SHP77 treated with DMSO at 0.1 percent for 48 hours (cell line): ENCODE results near the gene PDE11A.

Experiments
- DNase-seq: peaks from one replicate; lab custom pipeline; 2025; lab: John Stamatoyannopoulos, UW

The PDE11A gene

GRCh38 chr2:177669201-177669600 lies 403.4 kb downstream of the PDE11A start:
- no peak for DNase-seq

- DNase-seq: no peak
These were observed 404.0 kb downstream of the PDE11A start for GRCh38 chr2:177668617-177669016.

GRCh38 chr2:177667626-177668025 lies 405.0 kb downstream of the PDE11A start:
- DNase-seq: no peak

GRCh38 chr2:177666408-177666807 lies 406.2 kb downstream of the PDE11A start:
- DNase-seq: no peak

GRCh38 chr2:177665948-177666347 lies 406.6 kb downstream of the PDE11A start:
- no peak for DNase-seq

- no peak for DNase-seq
These were observed 407.2 kb downstream of the PDE11A start for GRCh38 chr2:177665328-177665727.

- DNase-seq: no peak
These were observed 409.7 kb downstream of the PDE11A start for GRCh38 chr2:177662895-177663294.

- DNase-seq: no peak
These were observed 411.8 kb downstream of the PDE11A start for GRCh38 chr2:177660742-177661141.

GRCh38 chr2:177658309-177658708 lies 414.3 kb downstream of the PDE11A start:
- no peak for DNase-seq

GRCh38 chr2:177651833-177652232 lies 420.7 kb downstream of the PDE11A start:
- DNase-seq: no peak

- no peak for DNase-seq
These were observed 422.7 kb downstream of the PDE11A start for GRCh38 chr2:177649568-177650518.

GRCh38 chr2:177646791-177647190 lies 425.8 kb downstream of the PDE11A start:
- no peak for DNase-seq

GRCh38 chr2:177646241-177646640 lies 426.3 kb downstream of the PDE11A start:
- DNase-seq: no peak

- no peak for DNase-seq
These were observed 431.2 kb downstream of the PDE11A start for GRCh38 chr2:177641331-177641730.

- no peak for DNase-seq
These were observed 432.2 kb downstream of the PDE11A start for GRCh38 chr2:177640423-177640822.

GRCh38 chr2:177639262-177639914 lies 433.2 kb downstream of the PDE11A start:
- DNase-seq: no peak

- no peak for DNase-seq
These were observed 434.1 kb downstream of the PDE11A start for GRCh38 chr2:177638507-177638906.

- no peak for DNase-seq
These were observed 435.9 kb downstream of the PDE11A start for GRCh38 chr2:177636672-177637071.

GRCh38 chr2:177635696-177636095 lies 436.9 kb downstream of the PDE11A start:
- DNase-seq: no peak

GRCh38 chr2:177633910-177634294 lies 438.7 kb downstream of the PDE11A start:
- DNase-seq: no peak

GRCh38 chr2:177633111-177633510 lies 439.5 kb downstream of the PDE11A start:
- no peak for DNase-seq

- DNase-seq: no peak
These were observed 440.9 kb downstream of the PDE11A start for GRCh38 chr2:177631680-177632079.

- no peak for DNase-seq
These were observed 443.1 kb downstream of the PDE11A start for GRCh38 chr2:177629357-177630024.
